IMR-90 (cell line): ENCODE data around the gene SNRPD1. TPM values are rescaled to one million over a fixed set of nuclear protein-coding genes. Genes with fewer than 3 reads are reported as not detected.
"Not testable (repeated sequence)": the region's sequence is repeated elsewhere in the genome, so short reads cannot be mapped to it uniquely, and the experiment has no call there.

ENCODE experiments used
- ATAC-seq: fragments of 200-7000 bp; cut with Tn5 transposase; 2 replicates; pipeline ENCODE4 v1.9.1; 2020; ENCODE audit warnings: low read depth, mild to moderate bottlenecking, moderate library complexity
- BruUV-seq: library from RNA; stranded (reverse); fragments of 400-500 nt; replicated peaks from 2 replicates; lab custom pipeline; 2021; lab: Mats Ljungman, UMichigan
- CTCF ChIA-PET: fragments of 300-600 bp; formaldehyde crosslinking; extraction: SDS; loops from one replicate; lab custom pipeline; 2021; ENCODE audit warnings: antibody characterized with exemption; lab: Yijun Ruan, JAX
- POLR2A ChIA-PET: fragments of 300-600 bp; sonication (Branson Sonifier 250); formaldehyde crosslinking; loops from one replicate; lab custom pipeline; 2022; ENCODE audit warnings: antibody characterized with exemption; ENCODE audit not compliant: unreplicated experiment; lab: Charles Lee
- DNase-seq: peaks from one replicate; pipeline ENCODE4 v3.0.0; 2013
- H2AFZ ChIP-seq: replicated peaks from 2 replicates; pipeline ENCODE3; 2013; ENCODE audit warnings: low read length, mild to moderate bottlenecking; ENCODE audit not compliant: poor library complexity
- H2AK5ac ChIP-seq: 2 replicates; pipeline ENCODE4 v1.6.1; 2013; ENCODE audit warnings: low read depth, low read length, inconsistent platforms
- H2AK9ac ChIP-seq: replicated peaks from 2 replicates; pipeline ENCODE3; 2013; ENCODE audit warnings: mild to moderate bottlenecking, low read depth, low read length, moderate library complexity; ENCODE audit not compliant: poor library complexity
- H2BK120ac ChIP-seq: 2 replicates; pipeline ENCODE4 v1.6.1; 2013; ENCODE audit warnings: low read depth, low read length, inconsistent platforms
- H2BK15ac ChIP-seq: 3 replicates; pipeline ENCODE4 v1.6.1; 2013; ENCODE audit warnings: low read depth, low read length, inconsistent platforms
- H2BK20ac ChIP-seq: 2 replicates; pipeline ENCODE4 v1.6.1; 2013; ENCODE audit warnings: low read depth, mild to moderate bottlenecking, inconsistent platforms, low read length, moderate library complexity
- H2BK5ac ChIP-seq: 2 replicates; pipeline ENCODE4 v1.6.1; 2013; ENCODE audit warnings: mild to moderate bottlenecking, low read depth, low read length, inconsistent platforms; ENCODE audit not compliant: poor library complexity, severe bottlenecking
- H3K14ac ChIP-seq: replicated peaks from 2 replicates; pipeline ENCODE4 v1.6.1; 2013; ENCODE audit warnings: low read depth, low read length, inconsistent platforms
- H3K18ac ChIP-seq: 2 replicates; pipeline ENCODE4 v1.6.1; 2013; ENCODE audit warnings: low read depth, low read length, control low read depth
- H3K23ac ChIP-seq: 2 replicates; pipeline ENCODE4 v1.6.1; 2013; ENCODE audit warnings: low read depth, low read length, inconsistent platforms
- H3K27ac ChIP-seq: 2 replicates; pipeline ENCODE4 v1.5.1; 2013; ENCODE audit warnings: mild to moderate bottlenecking, control low read depth, low read length; ENCODE audit not compliant: insufficient read depth
- H3K27me3 ChIP-seq: 2 replicates; pipeline ENCODE4 v1.6.1; 2013; ENCODE audit warnings: low read length; ENCODE audit not compliant: control insufficient read depth, insufficient read depth
- H3K36me3 ChIP-seq: 2 replicates; pipeline ENCODE4 v1.6.1; 2013; ENCODE audit warnings: low read length, mixed read lengths; ENCODE audit not compliant: control insufficient read depth, insufficient read depth
- H3K4ac ChIP-seq: 2 replicates; pipeline ENCODE4 v1.6.1; 2013; ENCODE audit warnings: low read depth, low read length, inconsistent platforms
- H3K4me1 ChIP-seq: 2 replicates; pipeline ENCODE4 v1.6.1; 2013; ENCODE audit warnings: low read length, mixed read lengths; ENCODE audit not compliant: control insufficient read depth, insufficient read depth
- H3K4me2 ChIP-seq: 2 replicates; pipeline ENCODE4 v1.6.1; 2013; ENCODE audit warnings: low read depth, mild to moderate bottlenecking, control low read depth, low read length, moderate library complexity
- H3K4me3 ChIP-seq: 2 replicates; pipeline ENCODE4 v1.5.1; 2013; ENCODE audit warnings: low read depth, mild to moderate bottlenecking, control low read depth, low read length, moderate library complexity; ENCODE audit not compliant: insufficient read depth
- H3K56ac ChIP-seq: 2 replicates; pipeline ENCODE4 v1.6.1; 2013; ENCODE audit warnings: low read length, inconsistent platforms; ENCODE audit not compliant: insufficient read depth; ENCODE audit errors: extremely low read depth
- H3K79me1 ChIP-seq, 2 experiments: 2 replicates each; pipeline ENCODE4 v1.6.1; 2013; ENCODE audit warnings: low read length in 2 of 2, inconsistent platforms in 1 of 2, low read depth in 1 of 2
- H3K9ac ChIP-seq: 2 replicates; pipeline ENCODE4 v1.6.1; 2013; ENCODE audit warnings: low read depth, low read length, control low read depth
- H3K9me1 ChIP-seq: 2 replicates; pipeline ENCODE4 v1.6.1; 2013; ENCODE audit warnings: low read length, inconsistent platforms; ENCODE audit not compliant: insufficient read depth
- H3K9me3 ChIP-seq: 2 replicates; pipeline ENCODE4 v1.6.1; 2013; ENCODE audit warnings: low read length; ENCODE audit not compliant: control insufficient read depth, insufficient read depth
- H4K20me1 ChIP-seq: 2 replicates; pipeline ENCODE4 v1.6.1; 2013; ENCODE audit warnings: low read length, inconsistent platforms; ENCODE audit not compliant: insufficient read depth
- H4K5ac ChIP-seq: 2 replicates; pipeline ENCODE4 v1.6.1; 2013; ENCODE audit warnings: mild to moderate bottlenecking, low read depth, low read length, control low read depth
- H4K8ac ChIP-seq, 2 experiments: 2 replicates each; pipeline ENCODE4 v1.6.1; 2013; ENCODE audit warnings: low read depth in 2 of 2, low read length in 2 of 2, control low read depth in 1 of 2, inconsistent platforms in 1 of 2
- H4K91ac ChIP-seq: 2 replicates; pipeline ENCODE4 v1.6.1; 2013; ENCODE audit warnings: low read depth, low read length, inconsistent platforms; ENCODE audit not compliant: insufficient read depth
- ELK1 ChIP-seq: fragments of 150-350 bp; IDR thresholded peaks from 2 replicates; pipeline ENCODE4 v1.6.1; 2016; ENCODE audit warnings: low read depth, mild to moderate bottlenecking, low read length, moderate library complexity, borderline replicate concordance
- FOS ChIP-seq: fragments of 150-350 bp; IDR thresholded peaks from 2 replicates; pipeline ENCODE4 v1.6.1; 2016; ENCODE audit warnings: low read depth, low read length
- POLR2A ChIP-seq: IDR thresholded peaks from 2 replicates; pipeline ENCODE4 v1.6.1; 2012; ENCODE audit warnings: mild to moderate bottlenecking, low read depth, low read length
- RAD21 ChIP-seq: IDR thresholded peaks from 2 replicates; pipeline ENCODE4 v1.6.1; 2012; ENCODE audit warnings: low read length, improper control_type of control experiment
- WGBS, 2 experiments: methylation state at CpG; one replicate each; pipeline versions ENCODE4 v1.1.5 to v1.1.7; 2013; ENCODE audit warnings: missing lambda C conversion rate in 2 of 2; ENCODE audit not compliant: insufficient read length in 1 of 2; ENCODE audit errors: extremely low coverage in 2 of 2; 5-methylcytosine and 5-hydroxymethylcytosine counted together
- dilution Hi-C: fragments of 300-500 bp; cut with HindIII; formaldehyde crosslinking; loops from one replicate; pipeline ENCODE4 v1.14.3; 2018; ENCODE audit warnings: low sequenced_read_pairs; ENCODE audit not compliant: unreplicated experiment
- in situ Hi-C: fragments of 300-500 bp; cut with MboI; formaldehyde crosslinking; loops from 3 replicates; pipeline ENCODE4 v1.14.3; 2019; ENCODE audit warnings: low sequenced_read_pairs, inconsistent platforms, mixed read lengths
- intact Hi-C: fragments of 100-400 bp; cut with micrococcal nuclease; formaldehyde crosslinking; loops from 2 replicates; pipeline ENCODE4 v1.10.0; 2022
- polyA plus RNA-seq, 3 experiments: library from polyadenylated mRNA; depleted of rRNA; stranded (reverse); fragments of >200 nt; gene quantifications; 2 replicates each; pipeline ENCODE4 v1.2.3, GENCODE V29; 2012; ENCODE audit warnings: low replicate concordance in 1 of 3
- total RNA-seq: library from RNA; depleted of rRNA; stranded (reverse); fragments of >200 nt; gene quantifications from 2 replicates; pipeline ENCODE4 v1.2.3, GENCODE V29; 2012

The SNRPD1 gene
- total and polyA plus RNA-seq, 2 of the 4 experiments (the other 2 are of a cell fraction), result 6.8 to 19.8 TPM

GRCh38 chr18:21638822-21639221, 26.7 kb downstream of the SNRPD1 start:
- H2AK5ac ChIP-seq, result no peak overlapping the region
- H3K23ac ChIP-seq, result no peak overlapping the region
- H3K4ac ChIP-seq, result no peak overlapping the region
- no CpG with 5 or more reads among the region's 3 CpGs for WGBS, 2 experiments
- H3K4me2 ChIP-seq, result no peak overlapping the region
- H3K27me3 ChIP-seq, result no peaks in the 10 kb centered on the region
- no peak overlapping the region for H3K18ac ChIP-seq
- H4K8ac ChIP-seq, result no peak overlapping the region
- no TSS peak for BruUV-seq
- no peak overlapping the region for H2BK120ac ChIP-seq
- H3K9me3 ChIP-seq, result no peaks in the 10 kb centered on the region
- H3K9ac ChIP-seq, result no peak overlapping the region
- H4K91ac ChIP-seq, result no peak overlapping the region
- no peak overlapping the region for H2BK20ac ChIP-seq
- H2AK9ac ChIP-seq, result no peak overlapping the region
- no peaks in the 10 kb centered on the region for H3K9me1 ChIP-seq
- no peak overlapping the region for H3K56ac ChIP-seq
- ATAC-seq (no peak), DNase-seq (no peak)
- dilution Hi-C loops (no loop called here), in situ Hi-C loops (no loop called here), intact Hi-C loops (no loop called here)
- H3K36me3 ChIP-seq, result peaks cover 3% of the 10 kb centered on the region
- H3K4me3 ChIP-seq, result no peak overlapping the region
- H3K4me1 ChIP-seq, result no peaks in the 10 kb centered on the region
- H3K79me1 ChIP-seq, result no peaks in the 10 kb centered on the region; a peak in 1 of 4 replicates
- no peaks in the 10 kb centered on the region for H4K20me1 ChIP-seq
- no peak overlapping the region for H3K27ac ChIP-seq
- H4K5ac ChIP-seq, result no peak overlapping the region
- POLR2A ChIA-PET, result no interaction called here
- H2BK15ac ChIP-seq, result no peak overlapping the region
- H3K14ac ChIP-seq, result no peak overlapping the region
- H2BK5ac ChIP-seq, result no peak overlapping the region
- TF ChIP-seq FOS, result no peak
- no peak for TF ChIP-seq POLR2A
- TF ChIP-seq RAD21, result no peak
- no peak for TF ChIP-seq ELK1
- CTCF ChIA-PET, result no interaction called here
- no peak overlapping the region for H2AFZ ChIP-seq

GRCh38 chr18:21640375-21640774, 28.3 kb downstream of the SNRPD1 start:
- H3K56ac ChIP-seq, H3K18ac ChIP-seq, H2AK9ac ChIP-seq, H2BK5ac ChIP-seq, H4K5ac ChIP-seq, in situ Hi-C loops, H3K79me1 ChIP-seq, H3K4me3 ChIP-seq, H3K9me3 ChIP-seq, H3K27ac ChIP-seq, H2AFZ ChIP-seq, CTCF ChIA-PET, dilution Hi-C loops, H3K9ac ChIP-seq, H3K36me3 ChIP-seq, H3K14ac ChIP-seq, H3K4me1 ChIP-seq, H2BK20ac ChIP-seq, DNase-seq, H2BK15ac ChIP-seq, POLR2A ChIA-PET, H3K9me1 ChIP-seq, H3K23ac ChIP-seq, H4K20me1 ChIP-seq, H4K8ac ChIP-seq, ATAC-seq, BruUV-seq, H2AK5ac ChIP-seq, H2BK120ac ChIP-seq, H3K27me3 ChIP-seq, H3K4me2 ChIP-seq, H3K4ac ChIP-seq, intact Hi-C loops, H4K91ac ChIP-seq: not testable (repeated sequence)
- WGBS, 2 experiments, result no CpG with 5 or more reads among the region's 5 CpGs
